Measurements from ENCODE around the gene NRTN. TPM values are rescaled to one million over a fixed set of nuclear protein-coding genes. Genes with fewer than 3 reads are reported as not detected.

The NRTN gene
- total RNA-seq (2012; rRNA removed): 0.18 TPM in 1 of 2 replicates, not detected in the other
- polyA plus RNA-seq (2012; rRNA removed): 0.17 and 0.37 TPM in 2 replicates
- 0.51 and 0.63 TPM in 2 replicates for polyA plus RNA-seq (2012; cell fraction: cytosol; rRNA removed)
- 0.11 and 0.35 TPM in 2 replicates for polyA plus RNA-seq (2012; cell fraction: nucleus; rRNA removed; ENCODE audit: low replicate concordance)
- Bru-seq, nascent RNA: percentile 21 among the genes with signal in this experiment
- percentile 20 among the genes with signal in this experiment for BruChase-seq, experiment 1, labeled RNA remaining after a 6-hour chase
- BruChase-seq, experiment 2, labeled RNA remaining after a 2-hour chase: percentile 14 among the genes with signal in this experiment
- long read RNA-seq, partial matches to known transcripts: 0 of 5 reads
- long read RNA-seq, other reads (novel, unspliced or antisense): 5 of 5 reads

DNA sequence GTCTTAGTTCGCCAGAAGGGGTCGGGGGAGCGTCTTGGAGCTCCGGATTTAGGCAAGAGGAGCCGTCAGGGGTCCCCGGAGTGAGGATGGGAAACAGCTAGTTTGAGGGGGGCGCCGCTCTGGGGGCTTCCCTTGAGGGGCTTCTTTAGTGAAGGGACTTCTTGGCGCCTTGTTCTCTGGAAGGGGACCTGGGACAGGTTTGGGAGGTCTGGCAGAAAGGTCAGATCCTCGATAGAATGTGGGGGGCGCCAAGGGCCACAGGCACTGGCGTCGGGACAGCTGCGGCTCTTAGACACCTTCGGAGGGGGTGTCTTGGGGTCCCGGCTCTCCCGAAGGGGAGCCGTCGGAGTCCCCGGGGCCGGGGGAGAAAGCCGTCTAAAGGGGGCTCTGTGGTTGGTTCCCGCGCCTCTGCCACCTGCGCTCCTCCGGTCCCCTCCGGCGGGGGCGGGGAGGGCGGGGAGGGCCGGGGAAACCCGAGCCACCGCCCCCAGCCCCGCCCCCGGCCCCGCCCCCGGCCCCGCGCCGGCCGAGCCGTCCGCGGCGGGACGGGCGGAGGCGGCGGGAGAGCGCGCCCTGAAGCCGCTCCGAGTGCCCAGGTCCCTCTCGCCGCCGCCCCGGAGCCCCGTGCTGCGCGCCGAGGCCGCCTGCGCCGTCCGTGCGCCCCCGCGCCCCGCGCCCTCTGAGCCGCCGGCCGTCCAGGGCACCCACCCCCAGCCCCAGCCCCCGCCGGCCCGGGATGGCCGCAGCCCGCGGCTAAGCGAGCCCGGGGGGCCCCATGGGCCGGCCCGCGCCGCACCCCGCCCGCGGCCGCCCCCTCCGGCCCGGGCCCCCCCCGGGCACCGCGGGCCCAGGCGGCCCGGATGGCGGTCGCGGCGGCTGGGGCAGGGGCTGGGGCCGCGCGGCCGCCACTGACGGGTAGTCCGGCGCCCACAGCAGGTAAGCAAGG lies at the start of gene NRTN:
NRTN (plus strand) TSS at position 552 of the 946 bp plus-strand sequence. CDS start 19,099 bp downstream, outside the sequence.
- POLR2A ChIA-PET (ENCODE audit: unreplicated experiment): interaction anchor here (0.9 to 1.5 kb wide), 3 partner anchors 23 to 98 kb away, joined by 3 to 4 read pairs (median 3); no protein-coding TSS in a partner anchor
- peak within 1 kb of the TSS; percentile 18 for H3K4me2 ChIP-seq (ENCODE audit: low read depth, low read length)

More for the DNA sequence above, at the start of gene NRTN:
- no peak within 1 kb of the TSS for H3K18ac ChIP-seq (ENCODE audit: low read depth, low read length)
- no peak for DNase-seq
- dilution Hi-C loops (cut with HindIII; ENCODE audit: low sequenced_read_pairs, unreplicated experiment): no loop called here
- intact Hi-C loops (cut with micrococcal nuclease): loop anchor here (1.0 to 10.0 kb wide), 3 partner anchors 88 to 218 kb away; no protein-coding TSS in a partner anchor
- no peak within 1 kb of the TSS for H4K8ac ChIP-seq (ENCODE audit: low read depth in 2 of 2, low read length in 2 of 2)
- H2AK5ac ChIP-seq (ENCODE audit: low read depth, low read length): no peak within 1 kb of the TSS
- H3K27me3 ChIP-seq (ENCODE audit: control insufficient read depth, insufficient read depth, low read length): peaks cover 27% of the 10 kb centered on the region
- peak within 1 kb of the TSS; percentile 72 for H2AK9ac ChIP-seq (replicated peaks; ENCODE audit: low read depth, low read length, poor library complexity)
- no peak within 1 kb of the TSS for H3K27ac ChIP-seq (ENCODE audit: insufficient read depth, low read length)
- H2BK120ac ChIP-seq (ENCODE audit: low read depth, low read length): no peak within 1 kb of the TSS
- in situ Hi-C loops (cut with MboI; ENCODE audit: low sequenced_read_pairs): loop anchor here (5.0 to 10.0 kb wide), 2 partner anchors 88 to 220 kb away; no protein-coding TSS in a partner anchor
- no peak within 1 kb of the TSS for H2BK20ac ChIP-seq (ENCODE audit: low read depth, low read length)
- H3K23ac ChIP-seq (ENCODE audit: low read depth, low read length): no peak within 1 kb of the TSS
- H2BK5ac ChIP-seq (ENCODE audit: low read depth, low read length, poor library complexity, severe bottlenecking): no peak within 1 kb of the TSS
- TF ChIP-seq MXI1 (IDR thresholded peaks at IDR 0.05; ENCODE audit: borderline replicate concordance, low read depth, low read length) (no peak), RAD21 (IDR thresholded peaks at IDR 0.05; ENCODE audit: low read length) (no peak), MAFK (IDR thresholded peaks at IDR 0.05; ENCODE audit: low read depth, low read length) (no peak), SMC3 (IDR thresholded peaks at IDR 0.05; ENCODE audit: low read depth, low read length) (no peak)
- ATAC-seq (ENCODE audit: low read depth): peak; percentile 9
- no peaks in the 10 kb centered on the region for H3K9me3 ChIP-seq (ENCODE audit: control insufficient read depth, insufficient read depth, low read length)
- H3K9ac ChIP-seq (ENCODE audit: low read depth, low read length): no peak within 1 kb of the TSS
- H3K9me1 ChIP-seq (ENCODE audit: insufficient read depth, low read length): no peaks in the 10 kb centered on the region
- H3K79me1 ChIP-seq (ENCODE audit: low read depth in 1 of 2, low read length in 2 of 2): no peaks in the 10 kb centered on the region
- BruUV-seq (replicated peaks): no TSS peak
- H3K14ac ChIP-seq (replicated peaks; ENCODE audit: low read depth, low read length): no peak within 1 kb of the TSS
- H4K5ac ChIP-seq (ENCODE audit: low read depth, low read length): no peak within 1 kb of the TSS
- no peaks in the 10 kb centered on the region for H3K36me3 ChIP-seq (ENCODE audit: control insufficient read depth, insufficient read depth, low read length)
- H2AFZ ChIP-seq (replicated peaks; ENCODE audit: low read length, poor library complexity): peak within 1 kb of the TSS; percentile 94
- H3K4ac ChIP-seq (ENCODE audit: low read depth, low read length): no peak within 1 kb of the TSS
- CTCF ChIA-PET: interaction anchor here (0.7 to 1.9 kb wide), 22 partner anchors 10 to 322 kb away, joined by 3 to 37 read pairs (median 5); partner anchors contain the start of genes DUS3L, NDUFA11 and VMAC
- WGBS, 2 experiments (ENCODE audit: extremely low coverage in 2 of 2, insufficient read length in 1 of 2): 0% methylated on average over 1 of the region's 107 CpGs; no CpG with 5 or more reads in 1 of the 2 experiments
- H4K91ac ChIP-seq (ENCODE audit: insufficient read depth, low read depth, low read length): no peak within 1 kb of the TSS
- peaks cover 3% of the 10 kb centered on the region; the same call in 1 of the 2 replicates for H3K4me1 ChIP-seq (ENCODE audit: control insufficient read depth, insufficient read depth, low read length)
- H4K20me1 ChIP-seq (ENCODE audit: insufficient read depth, low read length): no peaks in the 10 kb centered on the region
- no peak within 1 kb of the TSS for H3K56ac ChIP-seq (ENCODE audit: extremely low read depth, insufficient read depth, low read length)
- peak within 1 kb of the TSS; percentile 32 for H3K4me3 ChIP-seq (ENCODE audit: insufficient read depth, low read depth, low read length)
- H2BK15ac ChIP-seq (ENCODE audit: low read depth, low read length): no peak within 1 kb of the TSS

Measured in IMR-90 (cell line).